ENCODE results near the gene PHOSPHO1.

PHOSPHO1 gene

DNA sequence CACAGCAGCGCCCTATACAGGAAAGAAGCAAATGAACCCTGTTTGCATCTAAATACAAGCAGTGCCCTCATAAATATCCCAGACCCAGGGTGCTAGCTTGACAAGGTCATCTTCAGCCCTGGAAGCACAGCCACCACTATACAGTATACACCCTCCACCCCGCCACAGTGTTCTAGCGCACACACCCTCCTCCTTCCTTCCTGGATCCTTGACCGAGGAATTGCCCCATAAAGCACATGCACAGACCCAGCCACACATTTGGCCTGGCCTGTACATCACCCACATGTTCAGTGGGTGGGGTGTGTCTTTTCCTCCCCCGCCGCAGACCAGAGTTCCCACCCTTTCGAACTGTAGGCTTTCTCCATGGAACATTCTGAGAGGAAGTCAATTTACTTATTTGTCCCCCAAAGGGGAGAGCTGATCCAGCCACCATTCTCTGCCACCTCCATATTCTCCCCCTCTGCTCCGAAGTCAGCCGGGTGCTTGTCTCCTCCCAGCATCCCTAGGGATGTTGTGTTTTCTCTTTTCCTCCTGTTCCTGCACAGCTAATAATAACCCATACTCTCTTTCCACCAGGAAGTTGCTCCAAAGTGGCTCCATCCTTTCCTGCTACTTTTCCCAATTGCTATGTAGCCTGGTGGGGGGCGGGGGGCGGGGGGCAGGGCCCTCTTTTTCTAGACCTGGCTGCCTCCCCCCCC, 13.5 kb downstream of the PHOSPHO1 start:
- TF ChIP-seq POLR2AphosphoS5 (IDR thresholded peaks at IDR 0.05; ENCODE audit: low read depth, low read length) (no peak; the same call in 1 of the 2 replicates), POLR2A (IDR thresholded peaks at IDR 0.05; ENCODE audit: low read depth, low read length) (no peak), TAF1 (IDR thresholded peaks at IDR 0.05; ENCODE audit: borderline replicate concordance, low read depth, low read length) (no peak)
- FAIRE-seq = no peak
- no peak for DNase-seq (ENCODE audit: insufficient read length)

DNA sequence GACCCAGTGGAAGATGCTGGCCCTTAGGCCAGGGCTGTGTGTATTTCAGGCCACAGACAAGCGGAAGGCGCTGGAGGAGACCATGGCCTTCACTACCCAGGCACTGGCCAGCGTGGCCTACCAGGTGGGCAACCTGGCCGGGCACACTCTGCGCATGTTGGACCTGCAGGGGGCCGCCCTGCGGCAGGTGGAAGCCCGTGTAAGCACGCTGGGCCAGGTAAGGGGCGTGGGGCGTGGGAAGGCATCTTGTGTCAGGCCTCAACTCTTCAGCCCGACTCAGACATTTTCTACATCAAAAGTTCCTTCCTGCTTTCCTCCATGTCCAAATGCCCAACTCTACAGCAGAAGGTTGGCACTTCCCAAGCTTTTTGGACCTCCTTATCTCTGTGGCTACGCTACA, 14.1 kb downstream of the PHOSPHO1 start:
- FAIRE-seq = no peak
- no peak for DNase-seq (ENCODE audit: insufficient read length)
- TF ChIP-seq POLR2AphosphoS5 (IDR thresholded peaks at IDR 0.05; ENCODE audit: low read depth, low read length) = no peak
- no peak for TF ChIP-seq TAF1 (IDR thresholded peaks at IDR 0.05; ENCODE audit: borderline replicate concordance, low read depth, low read length)
- TF ChIP-seq POLR2A (IDR thresholded peaks at IDR 0.05; ENCODE audit: low read depth, low read length) = no peak

DNA sequence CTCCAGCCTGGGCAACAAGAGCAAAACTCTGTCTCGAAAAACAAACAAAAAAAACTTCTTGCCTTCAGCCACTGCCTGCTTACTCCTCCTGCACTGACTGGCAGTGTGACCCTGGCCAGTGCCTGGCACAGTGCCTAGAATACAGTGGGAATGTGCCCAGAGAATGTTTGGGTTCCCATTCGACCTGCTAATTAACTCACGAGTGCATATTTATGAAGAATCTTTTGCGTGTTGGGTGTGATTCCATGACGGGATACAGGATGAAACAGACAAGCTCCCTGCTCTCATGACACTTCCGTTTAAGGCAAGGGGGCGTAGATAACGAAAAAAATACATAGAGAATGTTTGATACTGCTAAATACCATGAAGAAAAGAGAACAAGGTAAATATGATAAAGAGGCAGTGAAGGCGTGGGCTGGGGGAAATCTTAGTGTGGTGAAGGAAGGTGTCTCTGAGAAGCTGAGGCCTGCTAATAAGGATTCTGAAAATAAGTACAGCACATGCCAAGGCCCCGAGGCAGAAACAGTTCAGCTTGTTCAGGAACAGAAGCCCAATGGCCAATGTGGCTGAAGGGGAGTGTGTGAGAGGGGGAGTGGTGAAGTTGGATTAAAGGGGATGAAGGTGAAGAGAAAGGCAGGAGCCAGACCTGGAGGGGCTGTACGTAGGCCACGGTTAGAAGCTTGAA, 15.8 kb downstream of the PHOSPHO1 start:
- TF ChIP-seq TAF1 (IDR thresholded peaks at IDR 0.05; ENCODE audit: borderline replicate concordance, low read depth, low read length) = no peak
- no peak for TF ChIP-seq POLR2AphosphoS5 (IDR thresholded peaks at IDR 0.05; ENCODE audit: low read depth, low read length)
- TF ChIP-seq POLR2A (IDR thresholded peaks at IDR 0.05; ENCODE audit: low read depth, low read length) = no peak
- FAIRE-seq (peak; percentile 81), DNase-seq (ENCODE audit: insufficient read length) (no peak)

DNA sequence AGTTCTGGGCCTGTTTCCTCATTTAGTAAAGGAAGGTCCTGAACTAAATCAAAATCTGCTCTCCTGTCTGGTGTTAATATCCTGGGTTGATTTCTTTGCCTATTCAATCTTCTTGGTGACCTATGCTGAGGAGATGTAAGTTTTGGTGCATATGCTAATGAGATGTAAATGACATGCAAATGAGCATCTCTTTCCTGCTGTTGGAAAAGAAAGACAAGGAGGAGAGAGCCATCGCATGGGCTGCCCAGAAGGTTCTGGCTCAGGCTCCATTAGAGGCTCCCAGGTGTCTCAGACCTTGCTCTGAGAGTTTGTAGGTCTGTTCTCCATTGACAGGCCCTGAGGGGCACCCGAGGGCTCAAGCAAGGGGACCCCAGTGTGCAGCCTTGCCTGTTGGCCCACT, 16.7 kb downstream of the PHOSPHO1 start:
- FAIRE-seq (no peak), DNase-seq (ENCODE audit: insufficient read length) (no peak)
- no peak for TF ChIP-seq POLR2AphosphoS5 (IDR thresholded peaks at IDR 0.05; ENCODE audit: low read depth, low read length)
- TF ChIP-seq TAF1 (IDR thresholded peaks at IDR 0.05; ENCODE audit: borderline replicate concordance, low read depth, low read length) = no peak
- no peak for TF ChIP-seq POLR2A (IDR thresholded peaks at IDR 0.05; ENCODE audit: low read depth, low read length)

DNA sequence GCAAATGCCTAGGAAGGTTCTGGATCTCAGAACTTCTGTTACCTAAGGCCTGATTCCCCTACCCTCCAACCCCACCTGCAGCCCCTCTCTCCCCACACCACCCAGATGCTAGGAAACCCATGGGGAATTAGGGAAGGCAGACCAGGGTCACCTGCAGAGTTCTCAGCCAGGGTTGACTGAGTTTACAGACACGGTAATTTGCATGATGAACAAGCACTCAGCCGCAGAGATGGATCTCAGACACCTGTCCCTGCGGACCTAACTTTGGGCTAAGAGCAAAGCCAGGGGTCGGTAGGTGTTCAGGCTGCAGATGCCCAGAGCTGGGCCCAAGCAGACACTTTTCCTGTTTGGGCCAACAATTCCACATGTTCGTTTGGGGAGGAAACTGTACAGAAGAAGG, 17.2 kb downstream of the PHOSPHO1 start:
- DNase-seq (ENCODE audit: insufficient read length) (no peak), FAIRE-seq (peak; percentile 95)
- TF ChIP-seq POLR2A (IDR thresholded peaks at IDR 0.05; ENCODE audit: low read depth, low read length) = no peak
- TF ChIP-seq TAF1 (IDR thresholded peaks at IDR 0.05; ENCODE audit: borderline replicate concordance, low read depth, low read length) = no peak
- no peak for TF ChIP-seq POLR2AphosphoS5 (IDR thresholded peaks at IDR 0.05; ENCODE audit: low read depth, low read length)

DNA sequence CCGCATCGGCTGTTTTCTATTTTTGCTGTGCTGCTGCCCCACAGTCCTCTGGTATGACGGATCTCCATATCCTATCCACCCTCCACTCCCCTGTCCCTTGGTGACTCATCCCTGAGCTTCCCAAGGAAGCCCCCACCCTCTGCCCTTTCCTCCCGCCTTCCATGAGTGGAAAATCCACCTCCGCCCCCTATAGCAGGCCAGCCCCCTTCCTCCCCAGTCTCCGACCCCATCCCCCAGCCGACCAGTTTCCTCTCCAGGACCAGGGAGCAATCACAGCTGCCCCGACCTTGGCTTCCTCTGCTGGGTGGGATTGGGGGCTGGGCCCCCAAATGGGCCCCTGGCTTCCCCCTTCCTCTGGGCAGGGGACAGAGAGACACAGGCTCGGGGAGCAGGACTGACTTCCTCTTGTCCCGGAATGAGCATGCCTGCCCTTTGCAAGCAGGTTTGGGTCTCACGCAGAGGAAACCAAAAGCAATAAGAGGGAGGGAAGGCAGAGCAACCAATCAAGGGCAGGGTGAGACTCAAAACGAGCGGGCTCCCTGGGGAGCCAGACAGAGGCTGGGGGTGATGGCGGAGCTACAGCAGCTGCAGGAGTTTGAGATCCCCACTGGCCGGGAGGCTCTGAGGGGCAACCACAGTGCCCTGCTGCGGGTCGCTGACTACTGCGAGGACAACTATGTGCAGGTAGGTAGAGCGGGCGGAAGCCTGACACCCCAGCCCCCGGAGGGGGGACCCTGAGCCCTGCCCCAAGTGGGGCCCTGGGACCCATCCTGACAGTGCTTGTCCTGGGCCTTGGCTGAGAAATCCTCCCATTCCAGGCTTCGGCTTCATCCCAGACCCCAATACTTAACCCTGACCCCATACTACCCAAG, 20.2 kb downstream of the PHOSPHO1 start, which contains the start of the genes ABI3 and GNGT2:
TSS of gene ABI3 (plus strand) at position 550 of the 872 bp plus-strand sequence. CDS start at position 568, 18 bp downstream.
TSS of gene GNGT2 (minus strand) at position 417 of the 872 bp plus-strand sequence. CDS start 3,152 bp downstream, outside the sequence.
- TF ChIP-seq POLR2AphosphoS5 (IDR thresholded peaks at IDR 0.05; ENCODE audit: low read depth, low read length) (peak; percentile 97), TAF1 (IDR thresholded peaks at IDR 0.05; ENCODE audit: borderline replicate concordance, low read depth, low read length) (peak; percentile 98), POLR2A (IDR thresholded peaks at IDR 0.05; ENCODE audit: low read depth, low read length) (peak; percentile 97)
- FAIRE-seq (peak; percentile 97), DNase-seq (ENCODE audit: insufficient read length) (peak; percentile 92)

DNA sequence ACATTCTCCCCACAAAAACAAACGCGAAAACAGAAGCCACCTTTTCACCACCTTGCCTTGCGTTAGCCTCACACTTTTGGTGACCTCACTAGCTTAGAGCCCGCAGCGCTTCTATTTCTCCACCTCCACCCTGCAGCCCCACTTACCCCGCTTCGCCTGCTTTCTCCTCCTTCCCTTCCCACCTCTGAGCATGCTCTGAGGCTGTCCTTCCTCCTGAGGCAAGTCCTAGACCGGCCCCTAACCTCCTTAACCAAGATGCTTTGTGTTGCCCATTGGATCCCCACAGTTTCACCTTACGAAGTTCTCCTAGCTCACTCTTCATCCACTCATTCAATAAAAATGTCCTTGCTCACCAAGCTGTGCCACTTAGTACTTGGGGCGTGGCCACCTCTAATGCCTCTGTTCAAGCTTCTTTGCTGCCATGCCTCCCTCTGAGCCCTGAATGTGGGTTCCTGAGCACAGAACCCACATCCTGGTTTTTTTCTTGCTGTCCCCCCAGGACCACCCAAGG, 21.5 kb downstream of the PHOSPHO1 start:
- TF ChIP-seq POLR2A (IDR thresholded peaks at IDR 0.05; ENCODE audit: low read depth, low read length) = no peak
- TF ChIP-seq POLR2AphosphoS5 (IDR thresholded peaks at IDR 0.05; ENCODE audit: low read depth, low read length) = no peak
- no peak for TF ChIP-seq TAF1 (IDR thresholded peaks at IDR 0.05; ENCODE audit: borderline replicate concordance, low read depth, low read length)
- DNase-seq (ENCODE audit: insufficient read length) = no peak
- FAIRE-seq = no peak

DNA sequence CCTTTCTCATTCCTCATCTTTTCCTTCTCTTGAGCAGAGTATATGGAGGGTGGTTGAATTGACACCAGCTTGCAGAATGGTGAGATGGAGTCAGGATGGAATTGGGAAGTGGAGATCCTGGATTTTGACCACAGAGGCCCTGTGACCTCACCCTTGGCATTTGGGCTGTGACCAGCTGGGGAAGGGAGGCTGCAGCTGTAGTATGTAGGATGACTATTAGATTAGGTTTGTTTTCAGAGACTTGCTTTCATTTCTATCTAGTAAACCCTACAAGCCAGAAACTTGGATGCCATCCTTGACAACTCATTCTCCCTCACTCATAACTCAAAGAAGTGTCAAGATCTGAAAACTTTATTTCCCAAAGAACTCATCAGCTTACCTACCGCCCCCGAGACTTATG, 26.1 kb downstream of the PHOSPHO1 start:
- FAIRE-seq (no peak), DNase-seq (ENCODE audit: insufficient read length) (no peak)
- TF ChIP-seq TAF1 (IDR thresholded peaks at IDR 0.05; ENCODE audit: borderline replicate concordance, low read depth, low read length) (no peak), POLR2AphosphoS5 (IDR thresholded peaks at IDR 0.05; ENCODE audit: low read depth, low read length) (no peak), POLR2A (IDR thresholded peaks at IDR 0.05; ENCODE audit: low read depth, low read length) (no peak)

DNA sequence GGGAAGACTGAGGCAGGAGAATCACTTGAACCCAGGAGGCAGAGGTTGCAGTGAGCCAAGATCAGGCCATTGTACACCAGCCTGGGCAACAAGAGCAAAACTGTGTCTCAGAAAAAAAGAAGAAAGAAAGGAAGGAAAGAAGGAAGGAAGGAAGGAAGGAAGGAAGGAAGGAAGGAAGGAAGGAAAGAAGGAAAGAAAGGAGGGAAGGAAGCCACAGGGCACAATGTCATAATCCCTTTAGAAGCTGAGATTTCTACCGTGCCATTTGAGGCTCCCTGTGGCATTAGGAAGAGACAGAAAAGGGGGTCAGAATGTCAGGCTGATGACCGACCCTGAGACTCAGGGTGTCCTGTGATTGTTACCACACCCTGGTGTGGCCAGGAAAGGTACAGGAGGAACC, 26.8 kb downstream of the PHOSPHO1 start:
- no peak for TF ChIP-seq POLR2AphosphoS5 (IDR thresholded peaks at IDR 0.05; ENCODE audit: low read depth, low read length)
- no peak for TF ChIP-seq TAF1 (IDR thresholded peaks at IDR 0.05; ENCODE audit: borderline replicate concordance, low read depth, low read length)
- no peak for TF ChIP-seq POLR2A (IDR thresholded peaks at IDR 0.05; ENCODE audit: low read depth, low read length)
- no peak for DNase-seq (ENCODE audit: insufficient read length)
- FAIRE-seq = no peak

DNA sequence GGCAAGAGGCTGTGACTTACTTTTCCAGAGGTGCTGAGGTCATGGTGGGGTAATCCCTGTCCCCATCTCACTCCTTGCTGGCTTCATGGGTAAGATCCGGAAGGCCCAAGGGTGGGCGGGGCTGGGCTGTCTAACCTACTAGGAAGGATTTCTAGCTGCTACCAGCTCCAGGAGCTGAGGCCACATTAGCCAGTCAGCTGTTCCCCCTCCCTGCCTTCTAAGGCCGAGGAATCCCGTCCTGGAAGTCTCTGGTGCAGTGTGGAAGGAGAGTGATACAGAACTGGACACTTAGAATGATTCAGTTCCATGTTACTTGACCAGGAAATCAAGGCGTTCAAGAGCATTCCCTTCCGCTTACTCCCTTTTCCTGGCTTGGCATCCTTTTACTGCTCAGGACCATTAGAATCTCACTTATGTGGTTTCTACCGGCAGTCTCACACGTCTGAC, 29.1 kb downstream of the PHOSPHO1 start:
- FAIRE-seq (no peak), DNase-seq (ENCODE audit: insufficient read length) (no peak)
- TF ChIP-seq POLR2A (IDR thresholded peaks at IDR 0.05; ENCODE audit: low read depth, low read length) (no peak), TAF1 (IDR thresholded peaks at IDR 0.05; ENCODE audit: borderline replicate concordance, low read depth, low read length) (no peak), POLR2AphosphoS5 (IDR thresholded peaks at IDR 0.05; ENCODE audit: low read depth, low read length) (no peak)
